ENCODE measurements around the gene ZCCHC18.

The ZCCHC18 gene

GRCh38 chrX:104113222-104113965 is 1.1 kb downstream of the ZCCHC18 start:
- peak; percentile 76 for DNase-seq (ENCODE audit: low read depth)

GRCh38 chrX:104117759-104118158 is 5.4 kb downstream of the ZCCHC18 start:
- no peak for DNase-seq (ENCODE audit: low read depth)
- no peak for TF ChIP-seq CTCF (IDR thresholded peaks at IDR 0.05; ENCODE audit: insufficient read depth, low read depth, low read length, missing control alignments)
- H3K4me3 ChIP-seq (ENCODE audit: low read depth, low read length): no peak overlapping the region

More at GRCh38 chrX:104113222-104113965, 1.1 kb downstream of the ZCCHC18 start:
- TF ChIP-seq CTCF (IDR thresholded peaks at IDR 0.05; ENCODE audit: insufficient read depth, low read depth, low read length, missing control alignments): peak; percentile 58
- peak overlapping the region; percentile 60 for H3K4me3 ChIP-seq (ENCODE audit: low read depth, low read length)

- TF ChIP-seq CTCF (IDR thresholded peaks at IDR 0.05; ENCODE audit: insufficient read depth, low read depth, low read length, missing control alignments): no peak
- DNase-seq (ENCODE audit: low read depth): peak; percentile 14
- H3K4me3 ChIP-seq (ENCODE audit: low read depth, low read length): no peak overlapping the region
Observed at GRCh38 chrX:104118765-104119164, 6.4 kb downstream of the ZCCHC18 start.

GRCh38 chrX:104122829-104123228 is 10.5 kb downstream of the ZCCHC18 start:
- DNase-seq (ENCODE audit: low read depth): peak; percentile 14
- no peak overlapping the region for H3K4me3 ChIP-seq (ENCODE audit: low read depth, low read length)
- TF ChIP-seq CTCF (IDR thresholded peaks at IDR 0.05; ENCODE audit: insufficient read depth, low read depth, low read length, missing control alignments): no peak

- no peak overlapping the region for H3K4me3 ChIP-seq (ENCODE audit: low read depth, low read length)
- no peak for TF ChIP-seq CTCF (IDR thresholded peaks at IDR 0.05; ENCODE audit: insufficient read depth, low read depth, low read length, missing control alignments)
- no peak for DNase-seq (ENCODE audit: low read depth)
Observed at GRCh38 chrX:104126856-104127255, 14.5 kb downstream of the ZCCHC18 start.

- no peak for TF ChIP-seq CTCF (IDR thresholded peaks at IDR 0.05; ENCODE audit: insufficient read depth, low read depth, low read length, missing control alignments)
- H3K4me3 ChIP-seq (ENCODE audit: low read depth, low read length): no peak overlapping the region
- DNase-seq (ENCODE audit: low read depth): no peak
Observed at GRCh38 chrX:104130808-104131207, 18.5 kb downstream of the ZCCHC18 start.

Data from GM12865 (cell line).